HepG2 (cell line): Measurements from ENCODE around the gene TGFBR1. TPM values are rescaled to one million over a fixed set of nuclear protein-coding genes. Genes with fewer than 3 reads are reported as not detected.

Experiments
- ADNP ChIP-seq: sonication (generic); formaldehyde crosslinking; IDR thresholded peaks from 2 replicates; pipeline ENCODE4 v1.4.0; 2020; ENCODE audit warnings: missing genetic modification reagents
- CBX1 ChIP-seq: IDR thresholded peaks from one replicate; pipeline ENCODE4 v1.6.1; 2016; ENCODE audit warnings: antibody characterized with exemption, low read depth
- ESRRA ChIP-seq: sonication (generic); formaldehyde crosslinking; IDR thresholded peaks from 2 replicates; pipeline ENCODE4 v1.5.1; 2020; ENCODE audit warnings: mild to moderate bottlenecking, low read depth, missing genetic modification reagents
- NR2F1 ChIP-seq, 2 experiments: fragments of 450-650 bp in 1 of 2; formaldehyde crosslinking in 1 of 2; IDR thresholded peaks; 2 replicates each; pipeline versions ENCODE4 v1.5.0 to v1.6.1; 2016 to 2020; ENCODE audit warnings: mild to moderate bottlenecking in 1 of 2, missing compliant biosample characterization in 1 of 2, missing genetic modification reagents in 1 of 2, moderate library complexity in 1 of 2
- SMAD3 ChIP-seq: sonication (generic); formaldehyde crosslinking; IDR thresholded peaks from 2 replicates; pipeline ENCODE4 v1.4.0; 2020; ENCODE audit warnings: missing genetic modification reagents
- SMARCE1 ChIP-seq: fragments of 450-650 bp; IDR thresholded peaks from 2 replicates; pipeline ENCODE4 v1.6.1; 2017; ENCODE audit warnings: borderline replicate concordance
- U2AF1 ChIP-seq: fragments of 200-400 bp; formaldehyde crosslinking; optimal IDR thresholded peaks from 2 replicates; pipeline ENCODE3; 2017; ENCODE audit warnings: mild to moderate bottlenecking, low read depth, low read length
- ZNF138 ChIP-seq: sonication (generic); formaldehyde crosslinking; IDR thresholded peaks from 2 replicates; pipeline ENCODE4 v1.5.0; 2020; ENCODE audit warnings: mild to moderate bottlenecking, low read depth, missing genetic modification reagents
- ZNF263 ChIP-seq: sonication (generic); formaldehyde crosslinking; IDR thresholded peaks from 2 replicates; pipeline ENCODE4 v1.4.0; 2020; ENCODE audit warnings: missing genetic modification reagents
- ZNF335 ChIP-seq: sonication (generic); formaldehyde crosslinking; IDR thresholded peaks from 2 replicates; pipeline ENCODE4 v1.4.0; 2020; ENCODE audit warnings: missing genetic modification reagents
- polyA plus RNA-seq, 8 experiments: library from polyadenylated mRNA; depleted of rRNA in 3 of 8; stranded (reverse) in 7 of 8; unstranded in 1 of 8; fragments of >200 nt; fragmentation: Illumina TruSeq in 4 of 8; extraction: Trizol in 4 of 8; gene quantifications; 2 replicates each; pipeline versions ENCODE4 v1.2.1 to v1.2.3, GENCODE V29; 2011 to 2016; ENCODE audit warnings: low read depth in 4 of 8, missing spikeins in 1 of 8, mixed read lengths in 1 of 8; ENCODE audit not compliant: insufficient read depth in 1 of 8
- total RNA-seq, 5 experiments: library from RNA; depleted of rRNA; stranded (reverse); fragments of >200 nt; fragmentation: Illumina TruSeq; extraction: Trizol; gene quantifications; 2 replicates each; pipeline ENCODE4 v1.2.3, GENCODE V29; 2016; ENCODE audit warnings: low read depth in 1 of 5
- TF ChIP-seq, protein P1 (sequence below): sonication (generic); formaldehyde crosslinking; IDR thresholded peaks from 2 replicates; pipeline ENCODE4 v1.4.0; 2020; ENCODE audit warnings: missing genetic modification reagents
- TF ChIP-seq, protein P2 (sequence below): sonication (generic); formaldehyde crosslinking; IDR thresholded peaks from 2 replicates; pipeline ENCODE4 v1.5.0; 2020; ENCODE audit warnings: missing genetic modification reagents
- TF ChIP-seq, protein P3 (sequence below): sonication (generic); formaldehyde crosslinking; IDR thresholded peaks from 2 replicates; pipeline ENCODE4 v1.4.0; 2020; ENCODE audit warnings: missing genetic modification reagents, borderline replicate concordance
- TF ChIP-seq, protein P4 (sequence below): sonication (generic); formaldehyde crosslinking; IDR thresholded peaks from 2 replicates; pipeline ENCODE4 v1.5.1; 2020; ENCODE audit warnings: missing genetic modification reagents, mild to moderate bottlenecking, borderline replicate concordance

Gene TGFBR1
- total and polyA plus RNA-seq, 2 of the 13 experiments (the other 11 are each of a cell fraction or from before 2014, with no cell fraction given) = 16.8 to 23.9 TPM

DNA sequence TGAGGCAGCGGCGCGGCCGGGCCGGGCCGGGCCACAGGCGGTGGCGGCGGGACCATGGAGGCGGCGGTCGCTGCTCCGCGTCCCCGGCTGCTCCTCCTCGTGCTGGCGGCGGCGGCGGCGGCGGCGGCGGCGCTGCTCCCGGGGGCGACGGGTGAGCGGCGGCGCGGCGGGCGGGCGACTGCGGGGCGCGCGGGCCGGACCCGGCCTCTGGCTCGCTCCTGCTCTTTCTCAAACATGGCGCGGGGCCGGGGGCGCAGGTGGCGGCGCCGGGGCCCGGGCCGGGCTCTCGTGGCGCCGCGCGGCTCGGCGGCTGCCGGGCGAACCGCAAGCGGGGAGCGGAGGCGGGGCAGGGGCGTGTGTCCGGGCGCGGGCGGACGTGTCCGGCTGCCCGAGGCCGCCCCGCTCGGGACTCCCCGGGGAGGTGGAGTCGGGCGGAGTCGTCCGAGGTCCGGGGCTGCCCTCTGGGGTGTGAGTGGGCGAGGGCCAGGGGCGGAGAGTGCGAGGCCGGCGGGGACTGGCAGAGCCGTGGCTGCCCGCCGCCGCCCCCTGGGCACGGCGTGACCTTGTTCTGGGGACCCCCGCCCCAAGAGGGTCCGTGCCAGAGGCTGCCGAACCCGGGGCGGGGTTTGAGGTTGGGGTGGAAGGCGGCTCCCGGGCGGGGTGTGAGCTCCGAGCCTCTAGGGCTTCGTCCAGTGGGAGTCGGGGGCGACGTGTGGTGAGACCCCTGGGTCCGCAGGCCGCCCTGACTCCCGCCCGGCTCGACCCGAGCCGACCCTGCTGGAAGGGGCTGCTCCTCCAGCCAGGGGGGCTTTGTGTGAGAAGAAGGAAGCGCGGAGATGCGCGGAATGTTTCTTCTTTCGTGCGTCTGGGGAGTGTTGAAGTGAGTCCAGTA is 485 bp downstream of the TGFBR1 start (continued):
- no peak for TF ChIP-seq SMAD3 (CRISPR knock-in tag)
- no peak for TF ChIP-seq ESRRA
- TF ChIP-seq ZNF263 (CRISPR knock-in tag) = no peak
- TF ChIP-seq, protein P1, sequence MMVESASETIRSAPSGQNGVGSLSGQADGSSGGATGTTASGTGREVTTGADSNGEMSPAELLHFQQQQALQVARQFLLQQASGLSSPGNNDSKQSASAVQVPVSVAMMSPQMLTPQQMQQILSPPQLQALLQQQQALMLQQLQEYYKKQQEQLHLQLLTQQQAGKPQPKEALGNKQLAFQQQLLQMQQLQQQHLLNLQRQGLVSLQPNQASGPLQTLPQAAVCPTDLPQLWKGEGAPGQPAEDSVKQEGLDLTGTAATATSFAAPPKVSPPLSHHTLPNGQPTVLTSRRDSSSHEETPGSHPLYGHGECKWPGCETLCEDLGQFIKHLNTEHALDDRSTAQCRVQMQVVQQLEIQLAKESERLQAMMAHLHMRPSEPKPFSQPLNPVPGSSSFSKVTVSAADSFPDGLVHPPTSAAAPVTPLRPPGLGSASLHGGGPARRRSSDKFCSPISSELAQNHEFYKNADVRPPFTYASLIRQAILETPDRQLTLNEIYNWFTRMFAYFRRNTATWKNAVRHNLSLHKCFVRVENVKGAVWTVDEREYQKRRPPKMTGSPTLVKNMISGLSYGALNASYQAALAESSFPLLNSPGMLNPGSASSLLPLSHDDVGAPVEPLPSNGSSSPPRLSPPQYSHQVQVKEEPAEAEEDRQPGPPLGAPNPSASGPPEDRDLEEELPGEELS (CRISPR knock-in tag) = no peak
- TF ChIP-seq, protein P2, sequence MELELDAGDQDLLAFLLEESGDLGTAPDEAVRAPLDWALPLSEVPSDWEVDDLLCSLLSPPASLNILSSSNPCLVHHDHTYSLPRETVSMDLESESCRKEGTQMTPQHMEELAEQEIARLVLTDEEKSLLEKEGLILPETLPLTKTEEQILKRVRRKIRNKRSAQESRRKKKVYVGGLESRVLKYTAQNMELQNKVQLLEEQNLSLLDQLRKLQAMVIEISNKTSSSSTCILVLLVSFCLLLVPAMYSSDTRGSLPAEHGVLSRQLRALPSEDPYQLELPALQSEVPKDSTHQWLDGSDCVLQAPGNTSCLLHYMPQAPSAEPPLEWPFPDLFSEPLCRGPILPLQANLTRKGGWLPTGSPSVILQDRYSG (CRISPR knock-in tag) = no peak
- no peak for TF ChIP-seq U2AF1
- peak; percentile 26; the same call in 1 of the 2 replicates for TF ChIP-seq ZNF138 (CRISPR knock-in tag)
- no peak for TF ChIP-seq NR2F1 (CRISPR knock-in tag; IDR thresholded peaks at IDR 0.05)
- TF ChIP-seq ZNF335 (CRISPR knock-in tag) = no peak
- TF ChIP-seq, protein P3, sequence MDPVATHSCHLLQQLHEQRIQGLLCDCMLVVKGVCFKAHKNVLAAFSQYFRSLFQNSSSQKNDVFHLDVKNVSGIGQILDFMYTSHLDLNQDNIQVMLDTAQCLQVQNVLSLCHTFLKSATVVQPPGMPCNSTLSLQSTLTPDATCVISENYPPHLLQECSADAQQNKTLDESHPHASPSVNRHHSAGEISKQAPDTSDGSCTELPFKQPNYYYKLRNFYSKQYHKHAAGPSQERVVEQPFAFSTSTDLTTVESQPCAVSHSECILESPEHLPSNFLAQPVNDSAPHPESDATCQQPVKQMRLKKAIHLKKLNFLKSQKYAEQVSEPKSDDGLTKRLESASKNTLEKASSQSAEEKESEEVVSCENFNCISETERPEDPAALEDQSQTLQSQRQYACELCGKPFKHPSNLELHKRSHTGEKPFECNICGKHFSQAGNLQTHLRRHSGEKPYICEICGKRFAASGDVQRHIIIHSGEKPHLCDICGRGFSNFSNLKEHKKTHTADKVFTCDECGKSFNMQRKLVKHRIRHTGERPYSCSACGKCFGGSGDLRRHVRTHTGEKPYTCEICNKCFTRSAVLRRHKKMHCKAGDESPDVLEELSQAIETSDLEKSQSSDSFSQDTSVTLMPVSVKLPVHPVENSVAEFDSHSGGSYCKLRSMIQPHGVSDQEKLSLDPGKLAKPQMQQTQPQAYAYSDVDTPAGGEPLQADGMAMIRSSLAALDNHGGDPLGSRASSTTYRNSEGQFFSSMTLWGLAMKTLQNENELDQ (CRISPR knock-in tag) = no peak
- TF ChIP-seq, protein P4, sequence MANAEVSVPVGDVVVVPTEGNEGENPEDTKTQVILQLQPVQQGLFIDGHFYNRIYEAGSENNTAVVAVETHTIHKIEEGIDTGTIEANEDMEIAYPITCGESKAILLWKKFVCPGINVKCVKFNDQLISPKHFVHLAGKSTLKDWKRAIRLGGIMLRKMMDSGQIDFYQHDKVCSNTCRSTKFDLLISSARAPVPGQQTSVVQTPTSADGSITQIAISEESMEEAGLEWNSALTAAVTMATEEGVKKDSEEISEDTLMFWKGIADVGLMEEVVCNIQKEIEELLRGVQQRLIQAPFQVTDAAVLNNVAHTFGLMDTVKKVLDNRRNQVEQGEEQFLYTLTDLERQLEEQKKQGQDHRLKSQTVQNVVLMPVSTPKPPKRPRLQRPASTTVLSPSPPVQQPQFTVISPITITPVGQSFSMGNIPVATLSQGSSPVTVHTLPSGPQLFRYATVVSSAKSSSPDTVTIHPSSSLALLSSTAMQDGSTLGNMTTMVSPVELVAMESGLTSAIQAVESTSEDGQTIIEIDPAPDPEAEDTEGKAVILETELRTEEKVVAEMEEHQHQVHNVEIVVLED = no peak
- no peak for TF ChIP-seq ADNP (CRISPR knock-in tag)
- no peak for TF ChIP-seq CBX1
- TF ChIP-seq SMARCE1 = no peak
